Measurements from ENCODE around the gene ST8SIA1. TPM values are rescaled to one million over a fixed set of nuclear protein-coding genes. Genes with fewer than 3 reads are reported as not detected.
"Not testable (repeated sequence)": the region's sequence is repeated elsewhere in the genome, so short reads cannot be mapped to it uniquely, and the experiment has no call there.

ST8SIA1 gene, protein sequence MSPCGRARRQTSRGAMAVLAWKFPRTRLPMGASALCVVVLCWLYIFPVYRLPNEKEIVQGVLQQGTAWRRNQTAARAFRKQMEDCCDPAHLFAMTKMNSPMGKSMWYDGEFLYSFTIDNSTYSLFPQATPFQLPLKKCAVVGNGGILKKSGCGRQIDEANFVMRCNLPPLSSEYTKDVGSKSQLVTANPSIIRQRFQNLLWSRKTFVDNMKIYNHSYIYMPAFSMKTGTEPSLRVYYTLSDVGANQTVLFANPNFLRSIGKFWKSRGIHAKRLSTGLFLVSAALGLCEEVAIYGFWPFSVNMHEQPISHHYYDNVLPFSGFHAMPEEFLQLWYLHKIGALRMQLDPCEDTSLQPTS
- total RNA-seq = 1 to 10 TPM; 6.4 to 6.9 TPM

DNA sequence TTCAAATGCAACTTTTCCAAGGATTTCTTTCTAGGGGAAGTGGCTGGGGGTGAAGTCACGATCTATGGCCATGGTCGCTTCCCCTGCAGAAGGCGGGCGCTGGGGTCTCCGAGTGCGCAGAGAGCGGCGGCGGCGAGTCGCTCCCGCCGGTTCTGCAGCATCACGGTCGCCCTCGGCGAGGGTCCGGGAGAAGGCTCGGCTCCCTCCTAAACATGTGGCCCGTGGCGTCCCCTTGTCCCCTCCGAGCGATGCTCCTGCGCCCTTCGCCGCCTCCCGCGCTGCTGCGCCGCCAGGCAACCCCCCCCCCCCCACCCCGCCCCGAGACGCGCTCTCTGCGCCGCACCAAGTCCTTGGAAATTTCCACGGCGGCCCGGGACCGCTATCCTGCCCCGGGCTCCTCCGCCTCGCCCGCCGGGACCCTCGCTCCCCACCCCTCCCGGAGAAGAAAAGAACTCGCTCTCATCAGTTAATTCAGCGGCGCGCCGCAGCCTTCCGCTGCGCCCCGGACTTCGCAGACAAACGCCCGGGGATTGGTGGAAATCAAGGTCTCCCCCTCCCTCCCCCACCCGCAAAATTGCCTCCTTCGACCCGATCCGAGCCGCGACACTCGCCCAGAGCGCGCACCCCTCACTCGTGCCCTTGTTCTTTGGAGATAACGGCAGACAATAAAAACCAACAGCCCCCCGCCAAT, at the start of gene ST8SIA1:
TSS of gene ST8SIA1 (minus strand) at position 298 of the 691 bp plus-strand sequence. CDS start 475 bp downstream, outside the sequence.
- H3K27ac ChIP-seq = peak within 1 kb of the TSS in 1 of 2 donors; percentile 17
- H3K9me3 ChIP-seq = no peaks in the 10 kb centered on the region
- no peaks in the 10 kb centered on the region for H3K27me3 ChIP-seq (replicated peaks; ENCODE audit: insufficient read depth)
- no peak for ATAC-seq (ENCODE audit: insufficient number of reproducible peaks, low FRiP score, low read depth)
- TF ChIP-seq, protein P1, sequence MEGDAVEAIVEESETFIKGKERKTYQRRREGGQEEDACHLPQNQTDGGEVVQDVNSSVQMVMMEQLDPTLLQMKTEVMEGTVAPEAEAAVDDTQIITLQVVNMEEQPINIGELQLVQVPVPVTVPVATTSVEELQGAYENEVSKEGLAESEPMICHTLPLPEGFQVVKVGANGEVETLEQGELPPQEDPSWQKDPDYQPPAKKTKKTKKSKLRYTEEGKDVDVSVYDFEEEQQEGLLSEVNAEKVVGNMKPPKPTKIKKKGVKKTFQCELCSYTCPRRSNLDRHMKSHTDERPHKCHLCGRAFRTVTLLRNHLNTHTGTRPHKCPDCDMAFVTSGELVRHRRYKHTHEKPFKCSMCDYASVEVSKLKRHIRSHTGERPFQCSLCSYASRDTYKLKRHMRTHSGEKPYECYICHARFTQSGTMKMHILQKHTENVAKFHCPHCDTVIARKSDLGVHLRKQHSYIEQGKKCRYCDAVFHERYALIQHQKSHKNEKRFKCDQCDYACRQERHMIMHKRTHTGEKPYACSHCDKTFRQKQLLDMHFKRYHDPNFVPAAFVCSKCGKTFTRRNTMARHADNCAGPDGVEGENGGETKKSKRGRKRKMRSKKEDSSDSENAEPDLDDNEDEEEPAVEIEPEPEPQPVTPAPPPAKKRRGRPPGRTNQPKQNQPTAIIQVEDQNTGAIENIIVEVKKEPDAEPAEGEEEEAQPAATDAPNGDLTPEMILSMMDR (IDR thresholded peaks at IDR 0.05) = no peak
- H3K36me3 ChIP-seq = no peaks in the 10 kb centered on the region
- peak within 1 kb of the TSS; percentile 82 for H3K4me3 ChIP-seq
- DNase-seq (ENCODE audit: low spot score) = no peak
- H3K4me1 ChIP-seq (ENCODE audit: control insufficient read depth in 1 of 2, low read depth in 2 of 2) = peaks cover 3 to 13% of the 10 kb centered on the region in 2 donors

DNA sequence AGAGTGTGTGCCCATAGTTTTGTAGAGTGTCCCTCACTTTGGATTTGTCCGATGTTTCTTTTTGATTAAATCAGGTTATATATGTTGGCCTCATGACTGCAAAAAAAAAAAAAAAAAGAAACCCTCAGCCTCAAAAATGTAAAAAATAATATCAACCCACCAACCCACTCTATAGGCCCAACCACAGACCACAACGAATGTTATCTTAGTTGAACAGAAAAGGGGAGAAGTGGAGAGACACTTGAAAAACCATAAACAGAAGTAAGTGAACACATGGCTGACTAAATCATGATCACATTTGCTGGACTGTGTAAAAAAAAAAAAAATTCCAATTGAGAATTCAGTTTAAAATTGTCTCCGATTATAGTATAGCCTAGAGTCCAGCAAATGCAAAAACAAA, 45.5 kb upstream of the ST8SIA1 start:
- DNase-seq (ENCODE audit: low spot score) = no peak
- Histone ChIP-seq H3K36me3 (no peaks in the 10 kb centered on the region), H3K27ac (no peak overlapping the region), H3K4me1 (ENCODE audit: control insufficient read depth in 1 of 2, low read depth in 2 of 2) (peaks cover 9 to 16% of the 10 kb centered on the region in 2 donors), H3K9me3 (no peaks in the 10 kb centered on the region), H3K4me3 (no peak overlapping the region), H3K27me3 (replicated peaks; ENCODE audit: insufficient read depth) (no peaks in the 10 kb centered on the region)
- ATAC-seq (ENCODE audit: insufficient number of reproducible peaks, low FRiP score, low read depth) = no peak
- TF ChIP-seq, protein P1 (IDR thresholded peaks at IDR 0.05) = no peak

DNA sequence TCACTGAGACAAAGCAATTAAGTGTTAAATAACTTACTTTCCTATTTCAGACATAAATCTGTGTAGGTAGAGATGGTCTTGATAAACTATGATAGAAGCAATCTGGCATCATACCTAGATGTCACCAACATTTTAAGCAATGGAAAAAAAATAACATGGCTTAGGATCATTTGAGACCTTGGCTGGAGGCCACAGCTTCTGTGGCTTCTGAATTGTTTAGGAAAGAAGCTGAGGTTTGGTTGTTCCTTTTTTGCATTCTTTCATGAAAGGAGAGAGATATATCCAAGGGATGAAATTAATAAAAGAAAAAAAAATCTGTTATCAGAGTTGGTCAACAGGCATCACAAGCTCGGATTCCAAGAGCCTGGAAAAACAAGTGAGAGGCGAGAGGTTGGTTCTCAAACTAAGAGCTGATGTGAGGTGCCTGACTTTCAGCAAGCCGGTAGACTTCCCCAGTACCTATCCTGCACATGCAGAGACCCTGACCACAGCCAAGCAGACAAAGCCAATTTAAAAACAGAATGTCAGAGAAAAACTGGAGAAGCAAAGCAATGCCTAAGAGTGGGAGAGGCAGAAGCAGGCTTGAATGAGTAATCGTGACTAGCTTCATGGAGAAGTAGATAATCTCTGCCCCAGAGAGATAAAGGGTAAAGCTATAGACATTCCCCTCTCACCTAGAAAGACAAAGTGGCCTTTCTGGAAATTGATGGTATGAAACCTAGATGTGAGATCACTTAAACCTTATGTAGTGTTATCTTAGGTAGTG, 43.4 kb upstream of the ST8SIA1 start:
- H3K9me3 ChIP-seq = no peaks in the 10 kb centered on the region
- DNase-seq (ENCODE audit: low spot score) (no peak), ATAC-seq (ENCODE audit: insufficient number of reproducible peaks, low FRiP score, low read depth) (no peak)
- no peaks in the 10 kb centered on the region for H3K27me3 ChIP-seq (replicated peaks; ENCODE audit: insufficient read depth)
- no peaks in the 10 kb centered on the region for H3K36me3 ChIP-seq
- peaks cover 9 to 16% of the 10 kb centered on the region in 2 donors for H3K4me1 ChIP-seq (ENCODE audit: control insufficient read depth in 1 of 2, low read depth in 2 of 2)
- no peak overlapping the region for H3K27ac ChIP-seq
- no peak overlapping the region for H3K4me3 ChIP-seq
- TF ChIP-seq, protein P1 (IDR thresholded peaks at IDR 0.05) = no peak

DNA sequence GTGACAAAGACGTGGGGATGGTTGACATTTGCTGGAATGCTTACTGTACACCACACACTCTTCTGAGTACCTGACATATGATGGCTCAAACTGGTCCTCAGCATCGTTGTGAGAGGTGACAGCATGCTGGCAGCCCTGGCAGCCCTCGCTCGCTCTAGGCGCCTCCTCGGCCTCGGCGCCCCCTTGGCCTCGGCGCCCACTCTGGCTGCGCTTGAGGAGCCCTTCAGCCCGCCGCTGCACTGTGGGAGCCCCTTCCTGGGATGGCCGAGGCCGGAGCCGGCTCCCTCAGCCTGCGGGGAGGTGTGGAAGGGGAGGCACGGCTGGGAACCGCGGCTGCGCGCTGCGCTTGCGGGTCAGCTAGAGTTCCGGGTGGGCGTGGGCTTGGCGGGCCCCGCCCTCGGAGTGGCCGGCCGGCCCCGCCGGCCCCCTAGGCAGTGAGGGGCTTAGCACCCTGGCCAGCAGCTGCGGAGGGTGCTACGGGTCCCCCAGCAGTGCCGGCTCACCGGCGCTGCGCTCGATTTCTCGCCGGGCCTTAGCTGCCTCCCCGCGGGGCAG, 42.2 kb upstream of the ST8SIA1 start:
- not testable (repeated sequence) for H3K9me3 ChIP-seq; ATAC-seq (ENCODE audit: insufficient number of reproducible peaks, low FRiP score, low read depth); H3K36me3 ChIP-seq; H3K27ac ChIP-seq; H3K27me3 ChIP-seq (replicated peaks; ENCODE audit: insufficient read depth); H3K4me3 ChIP-seq; DNase-seq (ENCODE audit: low spot score)
- peaks cover 9 to 16% of the 10 kb centered on the region in 2 donors for H3K4me1 ChIP-seq (ENCODE audit: control insufficient read depth in 1 of 2, low read depth in 2 of 2)

DNA sequence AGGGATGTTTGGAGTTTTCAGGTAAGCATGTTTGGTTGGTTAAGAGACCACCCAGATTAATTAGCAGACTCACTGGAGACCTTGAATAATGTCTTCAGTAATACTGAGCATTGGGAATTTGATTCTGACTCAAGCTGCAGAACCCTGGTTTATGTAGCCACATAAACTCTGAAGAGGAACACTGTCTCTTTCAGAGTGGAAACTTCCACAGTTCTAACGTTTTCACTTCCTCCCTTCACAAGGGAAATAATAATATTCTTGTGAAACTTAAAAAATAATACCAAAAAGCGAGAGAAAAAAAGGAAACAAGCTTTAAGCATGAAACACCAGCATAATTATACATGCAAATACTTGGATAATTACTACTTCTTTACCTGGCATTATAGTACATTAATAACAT, 40.0 kb upstream of the ST8SIA1 start:
- Histone ChIP-seq H3K4me3 (no peak overlapping the region), H3K36me3 (no peaks in the 10 kb centered on the region), H3K27ac (no peak overlapping the region), H3K9me3 (no peaks in the 10 kb centered on the region), H3K27me3 (replicated peaks; ENCODE audit: insufficient read depth) (no peaks in the 10 kb centered on the region), H3K4me1 (ENCODE audit: control insufficient read depth in 1 of 2, low read depth in 2 of 2) (peaks cover 9 to 16% of the 10 kb centered on the region in 2 donors)
- ATAC-seq (ENCODE audit: insufficient number of reproducible peaks, low FRiP score, low read depth) = no peak
- DNase-seq (ENCODE audit: low spot score) = no peak
- TF ChIP-seq, protein P1 (IDR thresholded peaks at IDR 0.05) = no peak
